ENCODE data around the gene WDR37. TPM values are rescaled to one million over a fixed set of nuclear protein-coding genes. Genes with fewer than 3 reads are reported as not detected.

The WDR37 gene
- total RNA-seq, 1 experiment from 2014 or later = 10.4 TPM

- DNase-seq (ENCODE audit: low spot score) = no peak
- Mint-ChIP-seq H3K36me3 (no peaks in the 10 kb centered on the region), H3K4me1 (peaks cover 4% of the 10 kb centered on the region; the same call in 1 of the 2 replicates), H3K9me3 (no peaks in the 10 kb centered on the region), H3K4me3 (no peak overlapping the region), H3K27ac (no peak overlapping the region), H3K27me3 (ENCODE audit: low read depth) (peaks cover 7% of the 10 kb centered on the region)
- TF ChIP-seq AFF4 (CRISPR knock-in tag; IDR thresholded peaks at IDR 0.05; ENCODE audit: borderline replicate concordance) (no peak), FOXJ3 (CRISPR knock-in tag; IDR thresholded peaks at IDR 0.05; ENCODE audit: borderline replicate concordance) (no peak), TP53 (CRISPR knock-in tag; IDR thresholded peaks at IDR 0.05) (no peak), GABPB1 (CRISPR knock-in tag; IDR thresholded peaks at IDR 0.05) (no peak), NFYB (CRISPR knock-in tag; conservative IDR thresholded peaks at IDR 0.05; ENCODE audit: low read depth) (no peak), NR1H2 (CRISPR knock-in tag; IDR thresholded peaks at IDR 0.05) (no peak), NFE2L1 (CRISPR knock-in tag; IDR thresholded peaks at IDR 0.05) (no peak), GRHL2 (CRISPR knock-in tag; IDR thresholded peaks at IDR 0.05; ENCODE audit: insufficient replicate concordance, severe bottlenecking) (no peak), JAZF1 (CRISPR knock-in tag; IDR thresholded peaks at IDR 0.05) (no peak), KAT7 (CRISPR knock-in tag; IDR thresholded peaks at IDR 0.05; ENCODE audit: borderline replicate concordance) (no peak), NR2C2 (CRISPR knock-in tag; IDR thresholded peaks at IDR 0.05) (no peak), ESRRA (CRISPR knock-in tag; IDR thresholded peaks at IDR 0.05; ENCODE audit: borderline replicate concordance) (no peak), FOXK1 (CRISPR knock-in tag; IDR thresholded peaks at IDR 0.05) (no peak), CBFB (CRISPR knock-in tag; IDR thresholded peaks at IDR 0.05; ENCODE audit: low read depth) (no peak), HMGA2 (CRISPR knock-in tag; IDR thresholded peaks at IDR 0.05) (no peak)
- TF ChIP-seq, protein P1, sequence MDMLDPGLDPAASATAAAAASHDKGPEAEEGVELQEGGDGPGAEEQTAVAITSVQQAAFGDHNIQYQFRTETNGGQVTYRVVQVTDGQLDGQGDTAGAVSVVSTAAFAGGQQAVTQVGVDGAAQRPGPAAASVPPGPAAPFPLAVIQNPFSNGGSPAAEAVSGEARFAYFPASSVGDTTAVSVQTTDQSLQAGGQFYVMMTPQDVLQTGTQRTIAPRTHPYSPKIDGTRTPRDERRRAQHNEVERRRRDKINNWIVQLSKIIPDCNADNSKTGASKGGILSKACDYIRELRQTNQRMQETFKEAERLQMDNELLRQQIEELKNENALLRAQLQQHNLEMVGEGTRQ (CRISPR knock-in tag; IDR thresholded peaks at IDR 0.05) = no peak
- ATAC-seq = peak; percentile 43; the same call in 1 of the 2 replicates
- POLR2A ChIA-PET = no interaction called here
- CTCF ChIA-PET = interaction anchor here (0.8 to 1.6 kb wide), 3 partner anchors 44 to 215 kb away, joined by 3 to 6 read pairs (median 5); no protein-coding TSS in a partner anchor
Observed at GRCh38 chr10:1154531-1155295, 98.5 kb downstream of the WDR37 start.

DNA sequence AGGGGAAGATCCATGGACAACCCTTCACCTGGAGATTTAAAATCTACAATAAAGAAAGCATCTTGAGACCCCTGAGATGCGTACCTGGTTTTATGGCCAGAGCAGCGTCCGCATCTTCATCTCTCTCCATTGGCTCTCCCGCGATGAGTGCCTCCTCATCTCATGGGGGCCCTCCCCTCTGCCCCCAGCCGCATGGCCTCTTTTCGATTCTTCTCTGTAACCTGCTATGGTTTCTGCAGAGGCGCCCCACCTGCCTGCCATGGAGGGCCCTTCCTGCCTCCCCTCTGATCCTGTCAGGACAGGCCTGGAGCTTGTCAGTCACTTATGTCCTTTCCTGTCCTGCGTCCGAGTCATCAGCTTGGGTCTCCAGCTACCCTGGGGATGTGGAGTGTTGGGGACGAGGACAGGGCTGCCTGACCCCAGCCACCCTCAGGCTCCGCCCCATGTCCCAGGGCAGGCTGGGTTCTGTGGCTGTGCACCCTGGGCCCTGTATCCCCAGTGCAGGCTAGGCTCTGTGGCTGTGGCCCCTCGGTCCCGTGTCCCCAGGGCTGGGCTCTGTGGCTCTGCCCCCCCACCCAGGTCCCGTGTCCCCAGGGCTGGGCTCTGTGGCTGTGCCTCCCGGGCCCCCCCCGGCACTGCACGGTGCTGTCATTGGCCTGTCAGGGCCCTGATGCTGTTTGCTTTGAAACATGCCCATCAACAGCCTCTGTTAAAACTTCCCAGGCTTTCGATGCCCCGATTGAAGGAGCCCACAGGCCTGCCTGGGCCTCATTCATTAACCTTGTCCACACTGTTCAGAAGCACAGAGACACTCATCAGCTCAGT is 99.8 kb downstream of the WDR37 start:
- Mint-ChIP-seq H3K4me1 (peaks cover 4% of the 10 kb centered on the region; the same call in 1 of the 2 replicates), H3K27ac (no peak overlapping the region), H3K4me3 (no peak overlapping the region), H3K27me3 (ENCODE audit: low read depth) (peaks cover 7% of the 10 kb centered on the region), H3K9me3 (no peaks in the 10 kb centered on the region), H3K36me3 (no peaks in the 10 kb centered on the region)
- DNase-seq (ENCODE audit: low spot score) (no peak), ATAC-seq (no peak)
- ChIA-PET POLR2A (no interaction called here), CTCF (no interaction called here)
- TF ChIP-seq SOX15 (CRISPR knock-in tag; IDR thresholded peaks at IDR 0.05) (no peak), NFE2L1 (CRISPR knock-in tag; IDR thresholded peaks at IDR 0.05) (no peak), CREM (CRISPR knock-in tag; IDR thresholded peaks at IDR 0.05) (no peak), NR2C2 (CRISPR knock-in tag; IDR thresholded peaks at IDR 0.05) (no peak), PREB (CRISPR knock-in tag; IDR thresholded peaks at IDR 0.05; ENCODE audit: borderline replicate concordance) (no peak), ZNF219 (CRISPR knock-in tag; IDR thresholded peaks at IDR 0.05; ENCODE audit: borderline replicate concordance) (no peak), PRRX2 (CRISPR knock-in tag; IDR thresholded peaks at IDR 0.05) (no peak), OVOL2 (CRISPR knock-in tag; IDR thresholded peaks at IDR 0.05; ENCODE audit: borderline replicate concordance) (no peak), MYBL2 (CRISPR knock-in tag; IDR thresholded peaks at IDR 0.05) (no peak), GTF2I (CRISPR knock-in tag; conservative IDR thresholded peaks at IDR 0.05) (no peak)
- TF ChIP-seq, protein P2, sequence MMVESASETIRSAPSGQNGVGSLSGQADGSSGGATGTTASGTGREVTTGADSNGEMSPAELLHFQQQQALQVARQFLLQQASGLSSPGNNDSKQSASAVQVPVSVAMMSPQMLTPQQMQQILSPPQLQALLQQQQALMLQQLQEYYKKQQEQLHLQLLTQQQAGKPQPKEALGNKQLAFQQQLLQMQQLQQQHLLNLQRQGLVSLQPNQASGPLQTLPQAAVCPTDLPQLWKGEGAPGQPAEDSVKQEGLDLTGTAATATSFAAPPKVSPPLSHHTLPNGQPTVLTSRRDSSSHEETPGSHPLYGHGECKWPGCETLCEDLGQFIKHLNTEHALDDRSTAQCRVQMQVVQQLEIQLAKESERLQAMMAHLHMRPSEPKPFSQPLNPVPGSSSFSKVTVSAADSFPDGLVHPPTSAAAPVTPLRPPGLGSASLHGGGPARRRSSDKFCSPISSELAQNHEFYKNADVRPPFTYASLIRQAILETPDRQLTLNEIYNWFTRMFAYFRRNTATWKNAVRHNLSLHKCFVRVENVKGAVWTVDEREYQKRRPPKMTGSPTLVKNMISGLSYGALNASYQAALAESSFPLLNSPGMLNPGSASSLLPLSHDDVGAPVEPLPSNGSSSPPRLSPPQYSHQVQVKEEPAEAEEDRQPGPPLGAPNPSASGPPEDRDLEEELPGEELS (CRISPR knock-in tag; IDR thresholded peaks at IDR 0.05) = no peak
- TF ChIP-seq, protein P3, sequence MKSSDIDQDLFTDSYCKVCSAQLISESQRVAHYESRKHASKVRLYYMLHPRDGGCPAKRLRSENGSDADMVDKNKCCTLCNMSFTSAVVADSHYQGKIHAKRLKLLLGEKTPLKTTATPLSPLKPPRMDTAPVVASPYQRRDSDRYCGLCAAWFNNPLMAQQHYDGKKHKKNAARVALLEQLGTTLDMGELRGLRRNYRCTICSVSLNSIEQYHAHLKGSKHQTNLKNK (CRISPR knock-in tag; IDR thresholded peaks at IDR 0.05) = no peak

All from WTC11 (cell line).